ENCODE results near the gene RSRC1.

DNA sequence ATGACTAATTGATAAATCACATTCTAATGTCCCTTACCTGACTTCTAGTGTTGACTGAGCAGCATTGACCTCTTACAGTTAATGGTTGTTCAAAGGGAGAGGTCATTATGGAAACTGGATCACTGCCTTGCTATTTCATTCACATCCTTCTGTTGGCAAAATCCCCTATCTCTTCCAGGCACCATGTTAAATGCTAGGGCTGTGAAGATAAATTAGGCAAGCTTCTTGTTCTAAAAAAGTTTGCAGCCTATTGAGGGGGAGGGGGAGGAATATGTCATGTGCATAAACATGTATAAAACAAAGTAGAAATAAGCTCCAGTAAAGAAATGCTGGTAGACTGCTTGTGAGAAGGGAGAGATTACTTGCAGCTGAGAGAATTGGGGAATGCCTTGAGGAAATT is 376.3 kb downstream of the RSRC1 start:
- TF ChIP-seq, protein P1, sequence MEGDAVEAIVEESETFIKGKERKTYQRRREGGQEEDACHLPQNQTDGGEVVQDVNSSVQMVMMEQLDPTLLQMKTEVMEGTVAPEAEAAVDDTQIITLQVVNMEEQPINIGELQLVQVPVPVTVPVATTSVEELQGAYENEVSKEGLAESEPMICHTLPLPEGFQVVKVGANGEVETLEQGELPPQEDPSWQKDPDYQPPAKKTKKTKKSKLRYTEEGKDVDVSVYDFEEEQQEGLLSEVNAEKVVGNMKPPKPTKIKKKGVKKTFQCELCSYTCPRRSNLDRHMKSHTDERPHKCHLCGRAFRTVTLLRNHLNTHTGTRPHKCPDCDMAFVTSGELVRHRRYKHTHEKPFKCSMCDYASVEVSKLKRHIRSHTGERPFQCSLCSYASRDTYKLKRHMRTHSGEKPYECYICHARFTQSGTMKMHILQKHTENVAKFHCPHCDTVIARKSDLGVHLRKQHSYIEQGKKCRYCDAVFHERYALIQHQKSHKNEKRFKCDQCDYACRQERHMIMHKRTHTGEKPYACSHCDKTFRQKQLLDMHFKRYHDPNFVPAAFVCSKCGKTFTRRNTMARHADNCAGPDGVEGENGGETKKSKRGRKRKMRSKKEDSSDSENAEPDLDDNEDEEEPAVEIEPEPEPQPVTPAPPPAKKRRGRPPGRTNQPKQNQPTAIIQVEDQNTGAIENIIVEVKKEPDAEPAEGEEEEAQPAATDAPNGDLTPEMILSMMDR (IDR thresholded peaks at IDR 0.05 in 8 of 11, conservative IDR thresholded peaks at IDR 0.05 in 3 of 11), result no peak
- TF ChIP-seq POLR2AphosphoS5 (IDR thresholded peaks at IDR 0.05), result no peak

All from spleen (tissue), 7 donors.